AG20443 (cell line): ENCODE measurements around the gene PRKN.

ENCODE experiments used
- DNase-seq: peaks from one replicate; pipeline ENCODE4 v3.0.0; 2012; ENCODE audit warnings: low spot score, mixed read lengths

PRKN gene

GRCh38 chr6:162443101-162443500 is 284.5 kb downstream of the PRKN start:
- no peak for DNase-seq

GRCh38 chr6:162442687-162443086 is 284.9 kb downstream of the PRKN start:
- DNase-seq = no peak

- DNase-seq = no peak
These were observed 285.6 kb downstream of the PRKN start for GRCh38 chr6:162441991-162442390.

GRCh38 chr6:162438980-162439379 is 288.6 kb downstream of the PRKN start:
- DNase-seq = no peak

DNA sequence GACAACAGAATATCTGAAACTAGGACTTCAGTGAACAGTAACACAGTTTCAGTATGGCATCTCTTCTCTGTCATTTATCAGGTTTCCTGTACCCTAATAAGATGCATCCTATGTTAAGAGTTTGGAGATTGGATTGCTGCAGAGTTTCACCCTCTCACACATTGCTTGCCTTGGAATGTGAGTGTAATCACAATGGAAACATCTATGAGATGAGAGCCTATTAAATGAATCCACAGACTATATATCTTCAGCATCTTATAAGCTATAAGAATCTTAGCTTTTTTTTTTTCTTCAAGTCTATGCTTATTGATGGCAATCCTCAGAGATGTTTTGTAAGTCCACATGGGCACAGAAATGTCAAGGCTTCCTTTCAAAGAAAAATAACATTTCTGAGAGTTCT is 292.5 kb downstream of the PRKN start:
- no peak for DNase-seq

GRCh38 chr6:162421004-162421403 is 306.6 kb downstream of the PRKN start:
- DNase-seq = no peak

GRCh38 chr6:162416831-162417537 is 310.6 kb downstream of the PRKN start:
- peak; percentile 26 for DNase-seq

GRCh38 chr6:162416307-162416706 is 311.3 kb downstream of the PRKN start:
- DNase-seq = no peak

DNA sequence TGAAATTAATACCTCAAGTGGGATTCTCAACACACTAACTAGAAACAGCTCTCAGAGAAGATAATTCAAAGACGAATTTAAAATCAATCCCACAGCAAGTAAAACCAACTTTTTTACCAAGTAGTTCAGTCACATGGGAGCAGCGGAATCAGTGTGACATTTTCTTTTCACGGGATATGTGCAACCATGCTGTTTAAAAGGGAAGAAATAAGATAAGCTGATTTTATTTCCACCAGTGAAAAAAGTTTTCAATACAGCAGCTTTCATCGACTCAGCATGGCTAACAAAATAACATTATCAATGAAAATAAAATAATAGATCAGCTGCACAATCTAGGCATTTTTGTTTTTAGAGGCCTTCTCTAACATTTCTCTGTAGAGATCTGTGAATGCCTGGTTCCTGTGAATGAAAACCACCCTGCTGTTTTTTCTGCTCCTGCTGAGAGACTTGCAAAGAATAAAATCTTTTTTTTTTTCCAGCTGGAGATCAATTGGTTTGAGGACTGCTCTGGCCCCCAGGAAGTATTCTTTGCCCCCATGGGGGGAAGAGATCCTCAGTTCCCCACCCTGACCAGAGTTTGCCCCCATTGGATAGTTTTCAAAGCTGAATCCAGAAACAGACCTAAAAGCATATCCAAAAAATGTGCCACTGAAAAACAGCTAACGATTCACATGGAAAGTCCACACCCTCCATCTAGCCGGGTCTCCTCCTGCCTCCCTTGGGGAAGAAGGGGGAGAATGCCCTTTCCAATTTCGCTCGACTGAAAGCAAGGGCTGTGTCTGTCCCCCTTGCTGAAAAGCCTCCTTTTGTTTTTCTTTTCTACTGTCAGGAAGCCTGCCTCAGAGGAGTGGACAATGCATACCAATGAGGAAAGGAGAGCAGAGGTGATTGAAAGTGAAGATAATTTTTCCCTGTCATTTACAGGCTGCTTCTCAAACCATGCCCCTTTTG is 317.6 kb downstream of the PRKN start:
- DNase-seq = no peak

GRCh38 chr6:162408826-162409535 is 318.6 kb downstream of the PRKN start:
- no peak for DNase-seq

- DNase-seq = no peak
These were observed 322.6 kb downstream of the PRKN start for GRCh38 chr6:162404951-162405350.

DNA sequence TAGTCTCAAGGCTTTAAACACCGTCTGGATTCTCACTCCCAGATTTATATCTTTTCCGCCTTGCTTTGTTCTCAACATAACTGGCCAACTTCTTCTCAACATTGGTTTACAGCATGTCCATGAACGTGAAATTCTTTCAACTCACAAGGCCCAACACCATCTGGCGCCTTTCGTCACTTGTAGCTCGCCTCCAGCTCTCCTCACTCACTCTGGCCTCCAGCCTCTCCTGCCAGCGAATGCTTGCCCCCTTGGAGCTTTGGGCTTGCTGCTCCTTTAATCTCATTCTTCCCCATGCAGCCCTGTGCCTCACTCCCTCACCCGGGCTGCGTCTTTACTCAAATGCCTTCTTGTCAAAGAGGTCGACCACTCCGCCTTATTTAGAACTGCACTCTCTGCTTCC is 324.5 kb downstream of the PRKN start:
- DNase-seq = no peak

DNA sequence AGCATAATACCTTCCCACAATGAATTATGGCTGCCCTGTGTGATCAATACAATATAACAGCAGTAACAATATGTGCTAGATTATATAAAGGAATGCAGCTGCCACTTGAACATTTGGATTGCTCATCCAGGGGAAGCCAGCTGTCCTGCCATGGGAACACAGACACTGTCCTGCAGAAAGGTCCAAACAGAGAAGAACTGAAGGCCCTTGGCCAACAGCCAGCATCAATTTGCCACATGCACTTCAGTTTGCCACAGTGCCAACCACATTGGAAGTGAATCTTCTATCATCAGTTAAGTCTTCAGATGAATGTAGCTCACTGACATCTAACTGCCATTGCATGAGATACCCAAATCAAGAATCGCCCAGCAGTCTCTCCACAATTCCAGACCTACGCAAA is 332.4 kb downstream of the PRKN start:
- DNase-seq = no peak

DNA sequence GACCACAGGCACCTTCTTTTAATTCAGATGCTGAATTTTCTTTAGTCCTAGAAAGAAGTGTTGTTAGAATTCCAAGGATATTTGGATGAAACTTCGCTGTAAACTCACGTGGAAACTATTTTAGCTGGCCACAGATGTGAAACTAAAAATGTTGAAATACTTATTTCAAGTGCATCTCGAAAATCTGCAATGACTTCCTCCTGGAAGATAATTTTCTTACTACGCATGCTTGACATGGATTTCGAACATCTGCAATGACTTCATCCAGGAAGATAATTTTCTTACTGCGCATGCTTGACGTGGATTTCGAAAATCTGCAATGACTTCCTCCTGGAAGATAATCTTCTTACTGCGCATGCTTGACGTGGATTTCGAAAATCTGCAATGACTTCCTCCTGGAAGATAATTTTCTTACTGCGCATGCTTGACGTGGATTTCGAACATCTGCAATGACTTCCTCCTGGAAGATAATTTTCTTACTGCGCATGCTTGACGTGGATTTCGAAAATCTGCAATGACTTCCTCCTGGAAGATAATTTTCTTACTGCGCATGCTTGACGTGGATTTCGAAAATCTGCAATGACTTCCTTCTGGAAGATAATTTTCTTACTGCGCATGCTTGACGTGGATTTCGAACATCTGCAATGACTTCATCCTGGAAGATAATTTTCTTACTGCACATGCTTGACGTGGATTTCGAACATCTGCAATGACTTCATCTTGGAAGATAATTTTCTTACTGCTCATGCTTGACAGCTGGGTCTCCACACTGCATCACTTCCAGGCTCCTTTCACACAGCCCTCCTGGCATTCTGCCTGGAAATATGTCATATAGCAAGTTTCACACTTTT is 336.4 kb downstream of the PRKN start:
- DNase-seq = peak; percentile 82

GRCh38 chr6:162389343-162390085 is 338.1 kb downstream of the PRKN start:
- DNase-seq = no peak

GRCh38 chr6:162388383-162388777 is 339.2 kb downstream of the PRKN start:
- DNase-seq = no peak

GRCh38 chr6:162387718-162388382 is 339.7 kb downstream of the PRKN start:
- DNase-seq = no peak

- no peak for DNase-seq
These were observed 341.6 kb downstream of the PRKN start for GRCh38 chr6:162385980-162386379.

GRCh38 chr6:162379757-162380409 is 347.7 kb downstream of the PRKN start:
- no peak for DNase-seq

DNA sequence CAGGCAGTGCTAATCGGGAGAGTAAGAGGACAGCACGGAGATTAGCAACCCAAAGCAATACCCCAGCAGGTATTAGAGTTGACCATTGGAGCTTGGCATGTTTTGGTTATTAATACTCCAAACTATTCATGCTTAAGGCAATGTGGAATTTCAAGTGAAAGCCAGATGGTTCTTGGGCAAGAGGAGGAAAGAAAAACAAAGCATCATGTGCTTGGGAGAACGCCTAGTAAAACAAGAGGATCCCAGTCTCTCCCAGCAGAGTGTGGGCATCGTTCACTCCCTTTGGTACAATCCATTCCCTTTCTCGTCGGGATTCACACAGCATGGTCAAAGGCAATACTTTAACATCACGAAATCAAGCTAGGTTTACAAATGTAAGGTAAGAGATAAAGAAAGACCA is 349.8 kb downstream of the PRKN start:
- peak; percentile 39 for DNase-seq
